IMR-90 (cell line): ENCODE results near the gene MROH2B. TPM values are rescaled to one million over a fixed set of nuclear protein-coding genes. Genes with fewer than 3 reads are reported as not detected.

Experiments
- ATAC-seq: fragments of 200-7000 bp; cut with Tn5 transposase; 2 replicates; pipeline ENCODE4 v1.9.1; 2020; ENCODE audit warnings: low read depth, mild to moderate bottlenecking, moderate library complexity
- BruUV-seq: library from RNA; stranded (reverse); fragments of 400-500 nt; replicated peaks from 2 replicates; lab custom pipeline; 2021; lab: Mats Ljungman, UMichigan
- CTCF ChIA-PET: fragments of 300-600 bp; formaldehyde crosslinking; extraction: SDS; loops from one replicate; lab custom pipeline; 2021; ENCODE audit warnings: antibody characterized with exemption; lab: Yijun Ruan, JAX
- POLR2A ChIA-PET: fragments of 300-600 bp; sonication (Branson Sonifier 250); formaldehyde crosslinking; loops from one replicate; lab custom pipeline; 2022; ENCODE audit warnings: antibody characterized with exemption; ENCODE audit not compliant: unreplicated experiment; lab: Charles Lee
- DNase-seq: peaks from one replicate; pipeline ENCODE4 v3.0.0; 2013
- H2AFZ ChIP-seq: replicated peaks from 2 replicates; pipeline ENCODE3; 2013; ENCODE audit warnings: low read length, mild to moderate bottlenecking; ENCODE audit not compliant: poor library complexity
- H2AK5ac ChIP-seq: 2 replicates; pipeline ENCODE4 v1.6.1; 2013; ENCODE audit warnings: low read depth, low read length, inconsistent platforms
- H2AK9ac ChIP-seq: replicated peaks from 2 replicates; pipeline ENCODE3; 2013; ENCODE audit warnings: mild to moderate bottlenecking, low read depth, low read length, moderate library complexity; ENCODE audit not compliant: poor library complexity
- H2BK120ac ChIP-seq: 2 replicates; pipeline ENCODE4 v1.6.1; 2013; ENCODE audit warnings: low read depth, low read length, inconsistent platforms
- H2BK15ac ChIP-seq: 3 replicates; pipeline ENCODE4 v1.6.1; 2013; ENCODE audit warnings: low read depth, low read length, inconsistent platforms
- H2BK20ac ChIP-seq: 2 replicates; pipeline ENCODE4 v1.6.1; 2013; ENCODE audit warnings: low read depth, mild to moderate bottlenecking, inconsistent platforms, low read length, moderate library complexity
- H2BK5ac ChIP-seq: 2 replicates; pipeline ENCODE4 v1.6.1; 2013; ENCODE audit warnings: mild to moderate bottlenecking, low read depth, low read length, inconsistent platforms; ENCODE audit not compliant: poor library complexity, severe bottlenecking
- H3K14ac ChIP-seq: replicated peaks from 2 replicates; pipeline ENCODE4 v1.6.1; 2013; ENCODE audit warnings: low read depth, low read length, inconsistent platforms
- H3K18ac ChIP-seq: 2 replicates; pipeline ENCODE4 v1.6.1; 2013; ENCODE audit warnings: low read depth, low read length, control low read depth
- H3K23ac ChIP-seq: 2 replicates; pipeline ENCODE4 v1.6.1; 2013; ENCODE audit warnings: low read depth, low read length, inconsistent platforms
- H3K27ac ChIP-seq: 2 replicates; pipeline ENCODE4 v1.5.1; 2013; ENCODE audit warnings: mild to moderate bottlenecking, control low read depth, low read length; ENCODE audit not compliant: insufficient read depth
- H3K27me3 ChIP-seq: 2 replicates; pipeline ENCODE4 v1.6.1; 2013; ENCODE audit warnings: low read length; ENCODE audit not compliant: control insufficient read depth, insufficient read depth
- H3K36me3 ChIP-seq: 2 replicates; pipeline ENCODE4 v1.6.1; 2013; ENCODE audit warnings: low read length, mixed read lengths; ENCODE audit not compliant: control insufficient read depth, insufficient read depth
- H3K4ac ChIP-seq: 2 replicates; pipeline ENCODE4 v1.6.1; 2013; ENCODE audit warnings: low read depth, low read length, inconsistent platforms
- H3K4me1 ChIP-seq: 2 replicates; pipeline ENCODE4 v1.6.1; 2013; ENCODE audit warnings: low read length, mixed read lengths; ENCODE audit not compliant: control insufficient read depth, insufficient read depth
- H3K4me2 ChIP-seq: 2 replicates; pipeline ENCODE4 v1.6.1; 2013; ENCODE audit warnings: low read depth, mild to moderate bottlenecking, control low read depth, low read length, moderate library complexity
- H3K4me3 ChIP-seq: 2 replicates; pipeline ENCODE4 v1.5.1; 2013; ENCODE audit warnings: low read depth, mild to moderate bottlenecking, control low read depth, low read length, moderate library complexity; ENCODE audit not compliant: insufficient read depth
- H3K56ac ChIP-seq: 2 replicates; pipeline ENCODE4 v1.6.1; 2013; ENCODE audit warnings: low read length, inconsistent platforms; ENCODE audit not compliant: insufficient read depth; ENCODE audit errors: extremely low read depth
- H3K79me1 ChIP-seq, 2 experiments: 2 replicates each; pipeline ENCODE4 v1.6.1; 2013; ENCODE audit warnings: low read length in 2 of 2, inconsistent platforms in 1 of 2, low read depth in 1 of 2
- H3K9ac ChIP-seq: 2 replicates; pipeline ENCODE4 v1.6.1; 2013; ENCODE audit warnings: low read depth, low read length, control low read depth
- H3K9me1 ChIP-seq: 2 replicates; pipeline ENCODE4 v1.6.1; 2013; ENCODE audit warnings: low read length, inconsistent platforms; ENCODE audit not compliant: insufficient read depth
- H3K9me3 ChIP-seq: 2 replicates; pipeline ENCODE4 v1.6.1; 2013; ENCODE audit warnings: low read length; ENCODE audit not compliant: control insufficient read depth, insufficient read depth
- H4K20me1 ChIP-seq: 2 replicates; pipeline ENCODE4 v1.6.1; 2013; ENCODE audit warnings: low read length, inconsistent platforms; ENCODE audit not compliant: insufficient read depth
- H4K5ac ChIP-seq: 2 replicates; pipeline ENCODE4 v1.6.1; 2013; ENCODE audit warnings: mild to moderate bottlenecking, low read depth, low read length, control low read depth
- H4K8ac ChIP-seq, 2 experiments: 2 replicates each; pipeline ENCODE4 v1.6.1; 2013; ENCODE audit warnings: low read depth in 2 of 2, low read length in 2 of 2, control low read depth in 1 of 2, inconsistent platforms in 1 of 2
- H4K91ac ChIP-seq: 2 replicates; pipeline ENCODE4 v1.6.1; 2013; ENCODE audit warnings: low read depth, low read length, inconsistent platforms; ENCODE audit not compliant: insufficient read depth
- BHLHE40 ChIP-seq: fragments of 150-350 bp; IDR thresholded peaks from 2 replicates; pipeline ENCODE4 v1.6.1; 2016; ENCODE audit warnings: mild to moderate bottlenecking, low read depth, low read length
- CEBPB ChIP-seq: IDR thresholded peaks from 2 replicates; pipeline ENCODE4 v1.6.1; 2012; ENCODE audit warnings: low read depth, low read length, improper control_type of control experiment
- CHD1 ChIP-seq: IDR thresholded peaks from 2 replicates; pipeline ENCODE4 v1.6.1; 2012; ENCODE audit warnings: low read depth, low read length, improper control_type of control experiment
- MAFK ChIP-seq: IDR thresholded peaks from 2 replicates; pipeline ENCODE4 v1.6.1; 2012; ENCODE audit warnings: low read depth, low read length, improper control_type of control experiment
- MAZ ChIP-seq: IDR thresholded peaks from 2 replicates; pipeline ENCODE4 v1.6.1; 2012; ENCODE audit warnings: low read depth, mild to moderate bottlenecking, low read length, improper control_type of control experiment, moderate library complexity, borderline replicate concordance
- MXI1 ChIP-seq: IDR thresholded peaks from 2 replicates; pipeline ENCODE4 v1.6.1; 2012; ENCODE audit warnings: low read depth, mild to moderate bottlenecking, low read length, moderate library complexity, borderline replicate concordance
- NFE2L2 ChIP-seq: fragments of 150-350 bp; IDR thresholded peaks from 2 replicates; pipeline ENCODE4 v1.6.1; 2016; ENCODE audit warnings: low read depth, mild to moderate bottlenecking, low read length
- RAD21 ChIP-seq: IDR thresholded peaks from 2 replicates; pipeline ENCODE4 v1.6.1; 2012; ENCODE audit warnings: low read length, improper control_type of control experiment
- RFX5 ChIP-seq: IDR thresholded peaks from 2 replicates; pipeline ENCODE4 v1.8.0; 2012; ENCODE audit warnings: low read depth, mild to moderate bottlenecking, low read length, moderate library complexity
- SMC3 ChIP-seq: fragments of 150-350 bp; IDR thresholded peaks from 2 replicates; pipeline ENCODE4 v1.6.1; 2016; ENCODE audit warnings: low read depth, mild to moderate bottlenecking, antibody characterized with exemption, low read length, moderate library complexity
- WGBS, 2 experiments: methylation state at CpG; one replicate each; pipeline versions ENCODE4 v1.1.5 to v1.1.7; 2013; ENCODE audit warnings: missing lambda C conversion rate in 2 of 2; ENCODE audit not compliant: insufficient read length in 1 of 2; ENCODE audit errors: extremely low coverage in 2 of 2; 5-methylcytosine and 5-hydroxymethylcytosine counted together
- dilution Hi-C: fragments of 300-500 bp; cut with HindIII; formaldehyde crosslinking; loops from one replicate; pipeline ENCODE4 v1.14.3; 2018; ENCODE audit warnings: low sequenced_read_pairs; ENCODE audit not compliant: unreplicated experiment
- in situ Hi-C: fragments of 300-500 bp; cut with MboI; formaldehyde crosslinking; loops from 3 replicates; pipeline ENCODE4 v1.14.3; 2019; ENCODE audit warnings: low sequenced_read_pairs, inconsistent platforms, mixed read lengths
- intact Hi-C: fragments of 100-400 bp; cut with micrococcal nuclease; formaldehyde crosslinking; loops from 2 replicates; pipeline ENCODE4 v1.10.0; 2022
- polyA plus RNA-seq, 3 experiments: library from polyadenylated mRNA; depleted of rRNA; stranded (reverse); fragments of >200 nt; gene quantifications; 2 replicates each; pipeline ENCODE4 v1.2.3, GENCODE V29; 2012; ENCODE audit warnings: low replicate concordance in 1 of 3
- total RNA-seq: library from RNA; depleted of rRNA; stranded (reverse); fragments of >200 nt; gene quantifications from 2 replicates; pipeline ENCODE4 v1.2.3, GENCODE V29; 2012
- TF ChIP-seq, protein P1 (sequence below): fragments of 150-350 bp; IDR thresholded peaks from 2 replicates; pipeline ENCODE4 v1.6.1; 2016; ENCODE audit warnings: low read depth, mild to moderate bottlenecking, low read length, moderate library complexity, borderline replicate concordance
- TF ChIP-seq, protein P2 (sequence below): fragments of 150-350 bp; IDR thresholded peaks from 2 replicates; pipeline ENCODE4 v1.6.1; 2017; ENCODE audit warnings: mild to moderate bottlenecking, antibody characterized with exemption, low read length, low read depth

The MROH2B gene
- total and polyA plus RNA-seq, 2 of the 4 experiments (the other 2 are of a cell fraction): not detected

DNA sequence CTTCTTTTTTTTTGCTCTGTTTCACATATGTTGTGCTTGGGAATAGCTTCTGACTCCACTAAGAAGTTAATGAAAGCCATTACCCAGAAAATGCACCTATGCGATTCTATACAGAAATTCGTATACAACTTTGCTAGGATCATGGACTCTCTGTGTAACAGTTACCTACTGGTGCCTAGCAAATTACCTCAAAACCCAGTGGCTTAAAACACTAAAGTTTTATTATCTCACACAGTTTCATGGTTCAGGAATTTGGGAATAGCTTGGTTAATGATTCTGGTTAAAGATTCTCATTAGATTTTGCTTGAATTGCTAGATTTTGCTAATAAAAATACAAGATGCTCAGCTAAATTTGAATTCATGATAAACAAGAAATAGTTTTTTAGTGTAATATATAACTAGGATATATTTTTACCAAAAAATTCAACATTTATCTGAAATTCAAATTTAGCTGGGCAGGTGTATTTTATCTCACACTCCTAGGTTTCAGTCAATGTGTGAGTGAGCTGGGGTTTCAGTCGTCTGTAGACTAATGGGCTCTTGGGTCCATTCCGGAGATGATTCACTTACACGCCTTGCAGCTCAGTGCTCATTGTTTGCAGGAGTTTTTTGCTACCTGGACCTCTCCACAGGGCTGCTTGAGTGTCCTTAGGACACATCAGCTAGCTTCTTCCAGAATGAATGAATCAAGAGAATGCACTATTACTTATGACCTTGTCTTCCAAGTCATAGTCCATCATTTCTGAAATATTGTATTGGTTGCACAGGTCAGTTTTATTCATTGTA, 75.1 kb downstream of the MROH2B start:
- H2BK15ac ChIP-seq: no peak overlapping the region
- no peak overlapping the region for H3K4ac ChIP-seq
- H2BK20ac ChIP-seq: no peak overlapping the region
- ATAC-seq: no peak
- ChIA-PET CTCF (interaction anchor here (1.0 kb wide), 1 partner anchor 16 kb away, joined by 3 read pairs; no protein-coding TSS in a partner anchor), POLR2A (no interaction called here)
- intact Hi-C loops (no loop called here), dilution Hi-C loops (no loop called here), in situ Hi-C loops (no loop called here)
- no peak overlapping the region for H2BK5ac ChIP-seq
- no peak overlapping the region for H3K56ac ChIP-seq
- H4K91ac ChIP-seq: no peak overlapping the region
- no peak overlapping the region for H3K18ac ChIP-seq
- no peak overlapping the region for H4K5ac ChIP-seq
- DNase-seq: no peak
- no peaks in the 10 kb centered on the region for H3K9me3 ChIP-seq
- H3K14ac ChIP-seq: no peak overlapping the region
- no peak overlapping the region for H2AK5ac ChIP-seq
- H3K27me3 ChIP-seq: no peaks in the 10 kb centered on the region
- H3K4me2 ChIP-seq: no peak overlapping the region
- H4K20me1 ChIP-seq: no peaks in the 10 kb centered on the region
- H2AK9ac ChIP-seq: no peak overlapping the region
- no CpG with 5 or more reads among the region's 5 CpGs for WGBS, 2 experiments
- no peak overlapping the region for H3K4me3 ChIP-seq
- peaks cover 3% of the 10 kb centered on the region; the same call in 1 of the 2 replicates for H3K4me1 ChIP-seq
- H3K9ac ChIP-seq: no peak overlapping the region
- no peaks in the 10 kb centered on the region; the same call in none of the 2 replicates for H3K9me1 ChIP-seq
- no peak overlapping the region for H2AFZ ChIP-seq
- no peak overlapping the region for H3K27ac ChIP-seq
- BruUV-seq: no TSS peak
- H3K23ac ChIP-seq: no peak overlapping the region
- no peak for TF ChIP-seq NFE2L2
- no peak for TF ChIP-seq RAD21
- TF ChIP-seq, protein P1, sequence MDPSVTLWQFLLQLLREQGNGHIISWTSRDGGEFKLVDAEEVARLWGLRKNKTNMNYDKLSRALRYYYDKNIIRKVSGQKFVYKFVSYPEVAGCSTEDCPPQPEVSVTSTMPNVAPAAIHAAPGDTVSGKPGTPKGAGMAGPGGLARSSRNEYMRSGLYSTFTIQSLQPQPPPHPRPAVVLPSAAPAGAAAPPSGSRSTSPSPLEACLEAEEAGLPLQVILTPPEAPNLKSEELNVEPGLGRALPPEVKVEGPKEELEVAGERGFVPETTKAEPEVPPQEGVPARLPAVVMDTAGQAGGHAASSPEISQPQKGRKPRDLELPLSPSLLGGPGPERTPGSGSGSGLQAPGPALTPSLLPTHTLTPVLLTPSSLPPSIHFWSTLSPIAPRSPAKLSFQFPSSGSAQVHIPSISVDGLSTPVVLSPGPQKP: no peak
- no peak for TF ChIP-seq CHD1
- TF ChIP-seq CEBPB: no peak
- TF ChIP-seq SMC3: no peak
- TF ChIP-seq RFX5: no peak
- TF ChIP-seq MAZ: no peak
- TF ChIP-seq, protein P2, sequence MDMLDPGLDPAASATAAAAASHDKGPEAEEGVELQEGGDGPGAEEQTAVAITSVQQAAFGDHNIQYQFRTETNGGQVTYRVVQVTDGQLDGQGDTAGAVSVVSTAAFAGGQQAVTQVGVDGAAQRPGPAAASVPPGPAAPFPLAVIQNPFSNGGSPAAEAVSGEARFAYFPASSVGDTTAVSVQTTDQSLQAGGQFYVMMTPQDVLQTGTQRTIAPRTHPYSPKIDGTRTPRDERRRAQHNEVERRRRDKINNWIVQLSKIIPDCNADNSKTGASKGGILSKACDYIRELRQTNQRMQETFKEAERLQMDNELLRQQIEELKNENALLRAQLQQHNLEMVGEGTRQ: no peak
- no peak for TF ChIP-seq MXI1
- no peak for TF ChIP-seq MAFK
- no peak for TF ChIP-seq BHLHE40
- no peak overlapping the region for H2BK120ac ChIP-seq
- H3K36me3 ChIP-seq: no peaks in the 10 kb centered on the region
- no peak overlapping the region for H4K8ac ChIP-seq
- H3K79me1 ChIP-seq: no peaks in the 10 kb centered on the region
